Stimulated activated CD4-positive, alpha-beta T cell treated with anti-CD3 and anti-CD28 coated beads, Interleukin-15, amount 100 ng/mL, for 24 hours (primary cell): ENCODE data around the gene TARS1.

ENCODE experiments used
- DNase-seq: peaks from one replicate; pipeline ENCODE4 v3.0.0-alpha.2; 2020

Gene TARS1

GRCh38 chr5:33440482-33441240, at the start of gene TARS1:
Gene TARS1 (plus strand): TSS chr5:33440965. CDS start chr5:33441087, 122 bp downstream.
- DNase-seq = peak; percentile 96

- DNase-seq = no peak
Measured at GRCh38 chr5:33398501-33398900, 42.3 kb upstream of the TARS1 start.

GRCh38 chr5:33400675-33401074, 40.1 kb upstream of the TARS1 start:
- DNase-seq = no peak

GRCh38 chr5:33401482-33402390, 39.0 kb upstream of the TARS1 start:
- no peak for DNase-seq

GRCh38 chr5:33403187-33403586, 37.6 kb upstream of the TARS1 start:
- DNase-seq = no peak

GRCh38 chr5:33408816-33409215, 31.9 kb upstream of the TARS1 start:
- DNase-seq = no peak

- DNase-seq = no peak
Measured at GRCh38 chr5:33409435-33410170, 31.2 kb upstream of the TARS1 start.

GRCh38 chr5:33410221-33410620, 30.5 kb upstream of the TARS1 start:
- DNase-seq = no peak

- DNase-seq = no peak
Measured at GRCh38 chr5:33411498-33411897, 29.3 kb upstream of the TARS1 start.

- DNase-seq = no peak
Measured at GRCh38 chr5:33415811-33416354, 24.9 kb upstream of the TARS1 start.

GRCh38 chr5:33417632-33418031, 23.1 kb upstream of the TARS1 start:
- no peak for DNase-seq

- no peak for DNase-seq
Measured at GRCh38 chr5:33420946-33421345, 19.8 kb upstream of the TARS1 start.

GRCh38 chr5:33422191-33422590, 18.6 kb upstream of the TARS1 start:
- DNase-seq = no peak

GRCh38 chr5:33423018-33423630, 17.6 kb upstream of the TARS1 start:
- no peak for DNase-seq

- no peak for DNase-seq
Measured at GRCh38 chr5:33425314-33425713, 15.5 kb upstream of the TARS1 start.

GRCh38 chr5:33430983-33431382, 9.8 kb upstream of the TARS1 start:
- no peak for DNase-seq

GRCh38 chr5:33432656-33433055, 8.1 kb upstream of the TARS1 start:
- no peak for DNase-seq

- no peak for DNase-seq
Measured at GRCh38 chr5:33433303-33434240, 7.2 kb upstream of the TARS1 start.

GRCh38 chr5:33435893-33436490, 4.8 kb upstream of the TARS1 start:
- peak; percentile 71 for DNase-seq

- no peak for DNase-seq
Measured at GRCh38 chr5:33438996-33439395, 1.8 kb upstream of the TARS1 start.

- DNase-seq = no peak
Measured at GRCh38 chr5:33439905-33440481, 772 bp upstream of the TARS1 start.
